Uterus (tissue), 2 donors: ENCODE results near the gene SORBS1.

ENCODE experiments used
- CTCF ChIP-seq, 4 experiments: fragments of 200-600 bp in 2 of 4; fragments of 450-650 bp in 2 of 4; sonication (generic) in 2 of 4; IDR thresholded peaks; one replicate each; pipeline ENCODE4 v1.5.1; 2016 to 2019; ENCODE audit warnings: antibody characterized with exemption in 4 of 4, mild to moderate bottlenecking in 2 of 4, moderate library complexity in 1 of 4
- POLR2A ChIP-seq, 2 donors: fragments of 450-650 bp; IDR thresholded peaks; one replicate each; pipeline ENCODE4 v1.6.1; 2016; ENCODE audit warnings: antibody characterized with exemption in 2 of 2, mild to moderate bottlenecking in 1 of 2, moderate library complexity in 1 of 2

GRCh38 chr10:95558593-95559320, 2.4 kb downstream of the SORBS1 start:
- no peak for TF ChIP-seq CTCF (IDR thresholded peaks at IDR 0.05)
- no peak for TF ChIP-seq POLR2A (IDR thresholded peaks at IDR 0.05)
